CD4-positive, alpha-beta T cell (primary cell): ENCODE data around the gene G2E3. TPM values are rescaled to one million over a fixed set of nuclear protein-coding genes. Genes with fewer than 3 reads are reported as not detected.

Source experiments
- ATAC-seq: fragments of 200-7000 bp; cut with Tn5 transposase; one replicate; pipeline ENCODE4 v1.10.0; 2022; ENCODE audit warnings: mild to moderate bottlenecking; ENCODE audit not compliant: poor library complexity
- CTCF ChIA-PET: fragments of 350-600 bp; sonication (Branson Sonifier 250); formaldehyde crosslinking; loops from one replicate; lab custom pipeline; 2021; ENCODE audit warnings: antibody characterized with exemption, inconsistent platforms; lab: Charles Lee
- POLR2A ChIA-PET: fragments of 350-600 bp; sonication (Branson Sonifier 250); formaldehyde crosslinking; loops from one replicate; lab custom pipeline; 2021; ENCODE audit warnings: antibody characterized with exemption, inconsistent platforms; lab: Charles Lee
- DNase-seq, 14 experiments: peaks; one replicate each; pipeline ENCODE4 v3.0.0-alpha.2; 2013 to 2020; ENCODE audit warnings: mixed read lengths in 2 of 14
- H3K27ac ChIP-seq, 2 donors: one replicate each; pipeline versions ENCODE4 v1.5.1 to v1.7.0; 2013; ENCODE audit warnings: low read length in 2 of 2, low read depth in 1 of 2, mild to moderate bottlenecking in 1 of 2
- H3K27me3 ChIP-seq, 2 experiments: 1 replicate in 1 of 2; 2 replicates in 1 of 2; pipeline versions ENCODE4 v1.6.1 to v1.7.0; 2013; ENCODE audit warnings: low read length in 2 of 2, control low read depth in 1 of 2, mild to moderate bottlenecking in 1 of 2, moderate library complexity in 1 of 2; ENCODE audit not compliant: insufficient read depth in 2 of 2, control insufficient read depth in 1 of 2
- H3K36me3 ChIP-seq: one replicate; pipeline ENCODE4 v1.6.1; 2013; ENCODE audit warnings: low read length, control low read depth; ENCODE audit not compliant: insufficient read depth
- H3K4me1 ChIP-seq: one replicate; pipeline ENCODE4 v1.6.1; 2013; ENCODE audit warnings: low read length, control low read depth; ENCODE audit not compliant: insufficient read depth
- H3K4me3 ChIP-seq: one replicate; pipeline ENCODE4 v1.5.1; 2013; ENCODE audit warnings: mild to moderate bottlenecking, low read length, moderate library complexity
- H3K9me3 ChIP-seq, 2 experiments: 1 replicate in 1 of 2; 2 replicates in 1 of 2; pipeline versions ENCODE4 v1.6.1 to v1.7.0; 2013; ENCODE audit warnings: low read length in 2 of 2, mild to moderate bottlenecking in 2 of 2, control low read depth in 1 of 2, moderate library complexity in 1 of 2; ENCODE audit not compliant: control insufficient read depth in 1 of 2, insufficient read depth in 1 of 2
- H3K27ac Mint-ChIP-seq: one replicate; pipeline ENCODE4 v1.8.0; 2020; ENCODE audit warnings: mixed read lengths
- H3K27me3 Mint-ChIP-seq: one replicate; pipeline ENCODE4 v1.8.0; 2021; ENCODE audit warnings: mixed read lengths
- H3K36me3 Mint-ChIP-seq: one replicate; pipeline ENCODE4 v1.8.0; 2021; ENCODE audit warnings: low read depth, mixed read lengths
- H3K4me1 Mint-ChIP-seq: one replicate; pipeline ENCODE4 v1.8.0; 2021; ENCODE audit warnings: low read depth, mixed read lengths
- H3K4me3 Mint-ChIP-seq: one replicate; pipeline ENCODE4 v1.8.0; 2020; ENCODE audit warnings: mild to moderate bottlenecking, mixed read lengths
- H3K9me3 Mint-ChIP-seq: one replicate; pipeline ENCODE4 v1.8.0; 2020; ENCODE audit warnings: mixed read lengths
- intact Hi-C, 2 experiments: fragments of 100-400 bp; cut with DNase I in 1 of 2; cut with micrococcal nuclease in 1 of 2; formaldehyde crosslinking; loops; one replicate each; pipeline versions ENCODE4 v1.15.1 to v1.9.0; 2023 to 2025; cut with DNase I, micrococcal nuclease
- total RNA-seq, 174 experiments: library from RNA in 2 of 174; stranded (reverse) in 2 of 174; gene quantifications; one replicate each; pipeline ENCODE4 v1.2.3 and lab custom pipeline; 2021 to 2026
- TF ChIP-seq, protein P1 (sequence below): fragments of 200-600 bp; IDR thresholded peaks from one replicate; pipeline ENCODE4 v1.8.0; 2022; ENCODE audit warnings: antibody characterized with exemption, mild to moderate bottlenecking

The G2E3 gene
- total RNA-seq, 2 experiments from 2014 or later, result 23.8 to 24.3 TPM

DNA sequence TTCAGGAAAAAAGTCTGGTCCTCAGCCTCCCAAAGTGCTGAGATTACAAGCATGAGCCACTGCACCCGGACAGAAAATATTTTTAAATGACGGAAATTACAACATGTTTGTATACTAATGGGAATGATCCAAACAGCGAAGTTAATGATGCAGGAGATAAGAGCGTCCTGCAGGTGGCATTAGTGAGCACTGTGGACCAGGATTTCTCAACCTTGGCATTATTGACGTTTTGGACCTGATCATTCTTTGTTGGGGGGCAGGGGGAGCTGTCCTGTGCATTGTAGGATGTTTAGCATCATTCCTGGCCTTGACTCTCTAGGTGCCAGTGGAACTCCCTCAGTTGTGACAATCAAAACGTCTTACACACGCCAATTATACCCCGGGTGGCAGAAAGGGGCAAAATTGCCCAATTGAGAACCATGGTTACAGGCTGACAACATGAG, 97.3 kb downstream of the G2E3 start:
- Histone ChIP-seq H3K36me3 (peaks cover 67% of the 10 kb centered on the region), H3K4me1 (no peaks in the 10 kb centered on the region)
- no peaks in the 10 kb centered on the region for H3K4me1 Mint-ChIP-seq

DNA sequence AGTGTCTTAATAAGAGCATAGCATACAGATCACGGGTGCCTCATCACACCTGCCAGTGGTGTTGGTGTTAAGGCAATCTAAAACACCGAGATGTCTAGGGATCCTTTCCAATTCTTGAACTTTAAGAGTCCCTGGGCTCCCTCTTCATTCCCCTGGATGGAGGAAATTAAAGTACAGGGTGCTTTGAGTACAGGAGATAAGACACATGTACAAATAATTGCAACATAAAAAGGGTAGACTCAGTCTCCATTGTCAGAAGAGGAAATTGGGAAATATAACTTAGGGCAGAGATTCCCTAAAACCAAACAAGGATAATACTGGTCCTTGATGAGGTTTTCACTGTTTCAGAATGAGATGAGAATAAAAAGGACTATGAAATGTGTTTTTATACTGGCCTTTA, 98.1 kb downstream of the G2E3 start:
- peaks cover 38% of the 10 kb centered on the region for H3K36me3 Mint-ChIP-seq
- H3K36me3 ChIP-seq, result peaks cover 61% of the 10 kb centered on the region
- H3K27me3 Mint-ChIP-seq, result no peaks in the 10 kb centered on the region
- no peak for ATAC-seq
- no peaks in the 10 kb centered on the region for H3K27me3 ChIP-seq
- H3K9me3 ChIP-seq, result no peaks in the 10 kb centered on the region
- no peaks in the 10 kb centered on the region for H3K9me3 Mint-ChIP-seq
- ChIA-PET CTCF (interaction anchor here (1.0 to 1.2 kb wide), 2 partner anchors 34 to 95 kb away, joined by 3 read pairs; no protein-coding TSS in a partner anchor), POLR2A (no interaction called here)
- H3K4me3 ChIP-seq, result no peak overlapping the region
- TF ChIP-seq, protein P1, sequence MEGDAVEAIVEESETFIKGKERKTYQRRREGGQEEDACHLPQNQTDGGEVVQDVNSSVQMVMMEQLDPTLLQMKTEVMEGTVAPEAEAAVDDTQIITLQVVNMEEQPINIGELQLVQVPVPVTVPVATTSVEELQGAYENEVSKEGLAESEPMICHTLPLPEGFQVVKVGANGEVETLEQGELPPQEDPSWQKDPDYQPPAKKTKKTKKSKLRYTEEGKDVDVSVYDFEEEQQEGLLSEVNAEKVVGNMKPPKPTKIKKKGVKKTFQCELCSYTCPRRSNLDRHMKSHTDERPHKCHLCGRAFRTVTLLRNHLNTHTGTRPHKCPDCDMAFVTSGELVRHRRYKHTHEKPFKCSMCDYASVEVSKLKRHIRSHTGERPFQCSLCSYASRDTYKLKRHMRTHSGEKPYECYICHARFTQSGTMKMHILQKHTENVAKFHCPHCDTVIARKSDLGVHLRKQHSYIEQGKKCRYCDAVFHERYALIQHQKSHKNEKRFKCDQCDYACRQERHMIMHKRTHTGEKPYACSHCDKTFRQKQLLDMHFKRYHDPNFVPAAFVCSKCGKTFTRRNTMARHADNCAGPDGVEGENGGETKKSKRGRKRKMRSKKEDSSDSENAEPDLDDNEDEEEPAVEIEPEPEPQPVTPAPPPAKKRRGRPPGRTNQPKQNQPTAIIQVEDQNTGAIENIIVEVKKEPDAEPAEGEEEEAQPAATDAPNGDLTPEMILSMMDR, result no peak
- DNase-seq, result no peak
- no peak overlapping the region for H3K27ac ChIP-seq
- no peaks in the 10 kb centered on the region for H3K4me1 Mint-ChIP-seq
- H3K27ac Mint-ChIP-seq, result no peak overlapping the region
- H3K4me3 Mint-ChIP-seq, result no peak overlapping the region
- intact Hi-C loops, result loop anchor here (2.0 to 5.0 kb wide), 4 partner anchors 95 to 1905 kb away; no protein-coding TSS in a partner anchor
- no peaks in the 10 kb centered on the region for H3K4me1 ChIP-seq

More for the DNA sequence above, 97.3 kb downstream of the G2E3 start:
- Histone ChIP-seq H3K27me3 (no peaks in the 10 kb centered on the region), H3K4me3 (no peak overlapping the region), H3K9me3 (no peaks in the 10 kb centered on the region), H3K27ac (no peak overlapping the region)
- POLR2A ChIA-PET, result no interaction called here
- Mint-ChIP-seq H3K4me3 (no peak overlapping the region), H3K9me3 (no peaks in the 10 kb centered on the region), H3K36me3 (peaks cover 40% of the 10 kb centered on the region), H3K27me3 (no peaks in the 10 kb centered on the region), H3K27ac (no peak overlapping the region)
- ATAC-seq, result peak; percentile 60
- CTCF ChIA-PET, result interaction anchor here (1.0 kb wide), 1 partner anchor 33 kb away, joined by 3 read pairs; no protein-coding TSS in a partner anchor
- intact Hi-C loops, result loop anchor here (1.0 to 5.0 kb wide), 6 partner anchors 96 to 1906 kb away; no protein-coding TSS in a partner anchor
- DNase-seq, result peak in 9 of 14 experiments; percentile 1 to 68 (median 8)
- TF ChIP-seq, protein P1, result peak; percentile 65

DNA sequence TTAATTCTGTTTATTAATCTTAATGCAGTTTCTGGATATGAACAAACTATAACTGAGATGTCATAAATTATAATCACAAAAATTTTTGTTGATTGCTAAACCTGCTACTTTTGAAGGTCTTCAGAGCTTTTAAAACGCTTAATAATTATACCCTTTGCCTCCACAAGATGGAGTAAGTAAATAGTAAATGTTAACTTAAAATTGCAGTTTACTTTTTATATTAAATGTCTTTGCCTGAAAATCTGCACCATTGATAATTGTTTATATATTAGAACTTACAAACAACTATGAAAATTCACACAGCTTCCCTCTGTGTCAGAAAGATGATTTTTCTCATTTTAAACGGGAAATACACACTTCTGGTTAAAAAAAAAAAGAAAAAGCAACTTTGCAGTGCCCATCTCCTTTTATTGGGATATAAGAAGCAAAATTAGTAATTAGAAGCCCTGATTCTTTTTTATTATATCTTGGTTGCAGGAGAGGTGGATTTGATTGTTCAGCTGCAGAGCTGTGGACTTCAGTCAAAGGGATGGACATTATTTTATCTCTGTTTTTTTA, 98.7 kb downstream of the G2E3 start:
- Histone ChIP-seq H3K27ac (no peak overlapping the region), H3K27me3 (no peaks in the 10 kb centered on the region), H3K36me3 (peaks cover 57% of the 10 kb centered on the region), H3K9me3 (no peaks in the 10 kb centered on the region), H3K4me1 (no peaks in the 10 kb centered on the region), H3K4me3 (no peak overlapping the region)
- ChIA-PET POLR2A (no interaction called here), CTCF (interaction anchor here (1.2 kb wide), 1 partner anchor 94 kb away, joined by 3 read pairs; no protein-coding TSS in a partner anchor)
- H3K27ac Mint-ChIP-seq, result no peak overlapping the region
- TF ChIP-seq, protein P1, result peak; percentile 30
- peaks cover 41% of the 10 kb centered on the region for H3K36me3 Mint-ChIP-seq
- DNase-seq (peak in 2 of 14 experiments; percentile 7 to 22), ATAC-seq (no peak)
- no peaks in the 10 kb centered on the region for H3K4me1 Mint-ChIP-seq
- intact Hi-C loops, result loop anchor here (2.0 to 5.0 kb wide), 4 partner anchors 95 to 1905 kb away; no protein-coding TSS in a partner anchor
- H3K27me3 Mint-ChIP-seq, result no peaks in the 10 kb centered on the region
- no peaks in the 10 kb centered on the region for H3K9me3 Mint-ChIP-seq
- H3K4me3 Mint-ChIP-seq, result no peak overlapping the region
